RWPE2 (cell line): ENCODE data around the gene COL4A1.

ENCODE experiments used
- ATAC-seq: fragments of 200-7000 bp; cut with Tn5 transposase; 3 replicates; pipeline ENCODE4 v1.9.1; 2021; ENCODE audit warnings: low read depth
- DNase-seq: peaks from one replicate; pipeline ENCODE4 v3.0.0-alpha.2; 2020; ENCODE audit warnings: low spot score
- H3K27ac ChIP-seq: fragments of 450-650 bp; 2 replicates; pipeline ENCODE4 v1.5.1; 2017; ENCODE audit warnings: mild to moderate bottlenecking; ENCODE audit not compliant: poor library complexity, severe bottlenecking
- H3K27me3 ChIP-seq: fragments of 250-450 bp; sonication (Bioruptor Pico); 2 replicates; pipeline ENCODE4 v1.5.1; 2021; ENCODE audit warnings: mild to moderate bottlenecking, moderate library complexity; ENCODE audit not compliant: insufficient read depth, poor library complexity, severe bottlenecking
- H3K36me3 ChIP-seq: fragments of 250-450 bp; sonication (Bioruptor Pico); 2 replicates; pipeline ENCODE4 v1.5.1; 2020; ENCODE audit warnings: low read depth, mild to moderate bottlenecking, moderate library complexity
- H3K4me1 ChIP-seq: fragments of 250-450 bp; sonication (Bioruptor Pico); 2 replicates; pipeline ENCODE4 v1.5.1; 2021; ENCODE audit warnings: mild to moderate bottlenecking, moderate library complexity; ENCODE audit not compliant: insufficient read depth, poor library complexity, severe bottlenecking
- H3K4me3 ChIP-seq: fragments of 250-450 bp; sonication (Bioruptor Pico); 2 replicates; pipeline ENCODE4 v1.5.1; 2021; ENCODE audit warnings: mild to moderate bottlenecking, moderate library complexity; ENCODE audit not compliant: severe bottlenecking
- H3K9me3 ChIP-seq: fragments of 250-450 bp; sonication (Bioruptor Pico); 2 replicates; pipeline ENCODE4 v1.5.1; 2021; ENCODE audit warnings: mild to moderate bottlenecking, moderate library complexity; ENCODE audit not compliant: severe bottlenecking
- CTCF ChIP-seq: fragments of 450-650 bp; IDR thresholded peaks from one replicate; pipeline ENCODE4 v1.5.1; 2017; ENCODE audit warnings: mild to moderate bottlenecking, moderate library complexity; ENCODE audit not compliant: poor library complexity, severe bottlenecking

COL4A1 gene

GRCh38 chr13:110124201-110124940 is 182.6 kb downstream of the COL4A1 start:
- no peak overlapping the region for H3K4me3 ChIP-seq
- no peaks in the 10 kb centered on the region for H3K27me3 ChIP-seq
- H3K9me3 ChIP-seq, result no peaks in the 10 kb centered on the region
- ATAC-seq, result no peak
- DNase-seq, result no peak
- H3K27ac ChIP-seq, result no peak overlapping the region
- no peak for TF ChIP-seq CTCF
- peaks cover 52% of the 10 kb centered on the region for H3K4me1 ChIP-seq
- H3K36me3 ChIP-seq, result no peaks in the 10 kb centered on the region

GRCh38 chr13:110123041-110123809 is 183.7 kb downstream of the COL4A1 start:
- Histone ChIP-seq H3K27me3 (no peaks in the 10 kb centered on the region), H3K36me3 (no peaks in the 10 kb centered on the region), H3K27ac (no peak overlapping the region), H3K9me3 (no peaks in the 10 kb centered on the region), H3K4me1 (peaks cover 47% of the 10 kb centered on the region), H3K4me3 (no peak overlapping the region)
- no peak for DNase-seq
- ATAC-seq, result no peak
- TF ChIP-seq CTCF, result no peak

- H3K4me3 ChIP-seq, result no peak overlapping the region
- no peak for DNase-seq
- H3K27me3 ChIP-seq, result no peaks in the 10 kb centered on the region
- no peaks in the 10 kb centered on the region for H3K9me3 ChIP-seq
- TF ChIP-seq CTCF, result no peak
- no peak for ATAC-seq
- peaks cover 30% of the 10 kb centered on the region for H3K4me1 ChIP-seq
- peak overlapping the region; percentile 37 for H3K27ac ChIP-seq
- no peaks in the 10 kb centered on the region for H3K36me3 ChIP-seq
These were observed 185.4 kb downstream of the COL4A1 start for GRCh38 chr13:110121422-110122083.

- TF ChIP-seq CTCF, result no peak
These were observed 186.7 kb downstream of the COL4A1 start for GRCh38 chr13:110119935-110120905.

More at GRCh38 chr13:110119935-110120905, 186.7 kb downstream of the COL4A1 start:
- peak; percentile 93 for ATAC-seq
- peak overlapping the region; percentile 37 for H3K27ac ChIP-seq
- no peaks in the 10 kb centered on the region for H3K9me3 ChIP-seq
- H3K36me3 ChIP-seq, result no peaks in the 10 kb centered on the region
- H3K4me1 ChIP-seq, result peaks cover 19% of the 10 kb centered on the region
- H3K27me3 ChIP-seq, result no peaks in the 10 kb centered on the region
- DNase-seq, result peak; percentile 71
- H3K4me3 ChIP-seq, result no peak overlapping the region
